Measurements from ENCODE around the gene RAVER1.
A peak's percentile ranks its signal among the peaks of the same experiment; 100 is the strongest.

Gene RAVER1

DNA sequence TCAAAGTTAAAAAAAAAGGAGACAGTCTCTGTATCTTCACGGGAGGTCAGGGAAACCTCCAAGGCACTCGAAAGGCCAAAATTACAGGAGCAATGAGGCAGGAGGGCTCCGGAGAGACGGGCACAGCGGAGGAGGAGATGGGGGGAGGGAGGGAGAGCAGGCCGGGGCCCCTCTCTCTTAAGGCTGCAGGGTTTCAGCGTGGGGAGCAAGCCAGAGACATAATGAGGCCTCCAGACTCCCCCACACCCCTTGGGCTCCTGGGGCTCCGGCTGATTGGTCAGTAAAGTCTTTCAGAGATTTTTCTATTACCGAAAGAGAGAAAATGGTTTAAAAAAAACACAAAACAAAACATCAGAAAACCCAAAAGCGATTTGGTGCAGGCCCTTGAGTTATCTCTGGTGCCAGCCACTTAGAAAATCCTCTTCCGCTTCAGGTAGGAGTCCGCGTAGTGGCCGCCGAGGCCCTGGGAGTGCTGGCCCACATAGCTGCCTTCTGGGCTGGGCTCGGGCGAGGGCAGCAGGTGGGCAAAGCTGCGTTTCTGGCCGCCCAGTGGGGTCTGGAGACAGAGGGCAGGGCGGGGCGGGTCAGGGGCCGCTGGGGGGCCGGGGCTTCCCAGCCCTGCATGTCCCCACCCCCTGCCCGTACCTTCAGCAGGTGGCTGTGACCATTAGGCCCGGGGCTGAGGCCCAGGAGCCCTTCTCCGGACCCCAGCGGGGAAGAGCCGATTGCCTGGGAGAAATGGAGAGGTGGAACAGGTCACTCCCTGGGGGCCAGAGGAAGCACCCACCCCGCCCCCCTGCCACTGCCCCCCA lies 16.1 kb downstream of the RAVER1 start:
- no peak for DNase-seq

DNA sequence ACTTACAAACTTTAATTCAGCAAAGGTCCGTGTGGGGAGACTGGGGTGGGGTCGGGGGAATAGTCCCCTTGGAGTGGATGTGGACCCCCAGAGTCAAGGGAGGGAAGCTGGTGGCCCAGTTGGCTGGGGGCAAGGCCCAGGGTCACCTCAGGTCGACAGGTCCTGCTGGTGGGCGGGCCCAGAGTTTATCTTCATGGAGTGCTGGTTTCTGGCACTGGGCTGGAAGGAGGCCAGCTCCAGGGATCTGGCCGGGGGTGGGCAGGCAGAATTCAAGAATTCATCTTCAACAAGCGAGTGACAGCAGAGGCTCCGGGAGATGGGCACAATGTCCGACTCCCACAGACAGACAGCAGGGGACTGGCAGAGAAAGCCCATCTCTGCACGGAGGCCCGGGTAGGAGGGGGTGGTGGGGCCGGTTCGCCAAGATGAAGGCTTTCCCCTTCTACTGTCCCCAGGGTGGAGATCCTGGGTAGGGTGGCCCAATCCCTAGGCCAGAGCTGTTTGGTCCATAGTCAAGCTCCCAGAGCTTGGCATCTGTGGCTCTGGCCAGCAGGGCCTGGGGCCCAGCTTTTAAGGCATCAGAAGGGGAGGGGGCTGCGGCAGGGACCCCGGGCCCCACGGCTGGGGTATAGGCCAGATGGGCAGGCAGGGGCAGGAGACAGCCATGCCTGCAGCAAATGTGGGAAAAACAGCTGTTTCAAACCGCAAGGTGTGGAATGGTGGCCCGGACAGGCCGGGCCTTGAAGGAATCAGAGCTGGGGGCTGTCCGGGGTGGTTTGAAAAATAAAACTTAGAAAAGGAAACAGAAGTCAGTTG lies 16.9 kb downstream of the RAVER1 start:
- DNase-seq = no peak

DNA sequence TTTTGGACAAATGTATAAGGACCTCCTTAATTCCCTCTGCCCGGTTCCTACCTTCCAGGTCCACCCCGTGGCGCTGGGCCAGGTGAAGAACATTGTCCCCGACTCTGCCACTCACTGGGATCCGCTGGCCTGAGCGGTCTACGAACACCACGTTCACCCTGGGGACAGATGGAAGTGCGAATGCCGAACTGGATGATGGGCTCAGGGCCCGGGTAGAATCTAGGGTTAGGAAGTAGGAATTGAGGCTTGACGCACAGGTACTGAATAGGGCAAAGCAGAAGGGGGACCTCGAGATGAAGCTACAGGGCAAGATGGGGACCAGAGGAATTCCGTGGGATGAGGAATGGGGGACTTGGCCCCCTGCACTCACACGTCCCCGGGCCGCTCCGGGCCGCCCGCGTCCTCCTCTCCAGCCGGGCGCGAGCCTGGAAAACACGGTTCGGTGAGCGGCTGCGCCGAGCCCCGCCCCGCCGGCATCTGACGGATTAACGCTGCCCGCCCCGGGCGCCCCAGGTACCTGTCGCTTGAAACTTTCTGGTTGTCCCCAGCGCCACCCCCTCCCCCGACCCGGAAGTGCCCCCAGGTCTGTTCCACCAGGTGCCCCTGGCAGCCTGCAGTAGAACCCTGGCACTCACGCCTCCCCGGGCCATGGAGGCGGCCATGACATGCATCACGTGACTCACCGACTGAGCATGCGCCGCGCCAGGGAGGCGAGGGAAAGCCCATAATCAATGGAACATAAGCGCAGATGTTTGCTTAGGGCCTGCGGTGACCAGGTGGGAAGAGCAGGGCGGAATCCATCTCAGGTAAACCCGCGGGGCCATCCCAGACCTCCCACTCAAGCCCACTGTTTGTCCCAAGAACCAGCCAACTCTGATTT lies 17.8 kb downstream of the RAVER1 start, which contains the start of gene FDX2:
Gene FDX2, minus strand, starts transcription at position 681 of the 880 bp plus-strand sequence. Its CDS starts 19 bp downstream, at position 662.
- peak; percentile 97 for DNase-seq

DNA sequence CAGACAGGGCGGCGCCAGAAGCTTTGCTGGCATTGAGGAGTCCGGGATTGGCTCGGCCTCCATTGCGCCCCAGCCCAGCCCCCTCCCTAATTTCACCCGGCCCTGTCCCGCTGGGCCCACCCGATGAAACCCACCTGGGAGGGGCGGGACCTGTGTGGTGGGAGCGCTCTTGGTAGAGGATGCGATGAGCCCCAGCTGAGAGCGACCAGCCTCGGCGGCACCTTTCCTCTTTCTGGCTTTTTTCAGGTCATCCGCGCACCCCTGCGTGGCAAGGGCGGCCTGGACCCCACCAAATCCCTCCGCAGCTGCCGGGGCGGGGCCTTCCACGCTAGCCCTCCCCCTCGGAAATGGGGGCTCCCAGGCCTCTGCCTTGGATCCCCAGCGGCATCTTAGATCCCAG lies 23.9 kb downstream of the RAVER1 start, which contains the start of gene ZGLP1:
Gene ZGLP1, minus strand, starts transcription at position 393 of the 400 bp plus-strand sequence.
- no peak for DNase-seq

DNA sequence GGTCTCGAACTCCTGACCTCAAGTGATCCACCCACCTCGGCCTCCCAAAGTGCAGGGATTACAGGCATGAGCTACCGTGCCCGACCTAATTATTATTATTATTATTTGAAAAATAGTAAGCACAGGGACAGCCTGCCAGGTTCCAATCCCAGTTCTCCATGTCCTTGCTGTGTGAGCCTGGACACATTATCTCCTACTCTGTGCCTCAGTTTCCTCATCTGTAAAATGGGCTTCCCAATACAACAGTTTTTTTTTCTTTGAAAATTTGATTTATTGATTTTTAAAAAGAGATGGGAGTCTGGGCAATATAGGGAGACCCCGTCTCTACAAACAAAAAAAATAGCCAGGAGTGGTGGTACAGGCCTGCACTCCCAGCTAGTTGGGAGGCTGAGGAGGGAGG lies 27.0 kb downstream of the RAVER1 start:
- no peak for DNase-seq

DNA sequence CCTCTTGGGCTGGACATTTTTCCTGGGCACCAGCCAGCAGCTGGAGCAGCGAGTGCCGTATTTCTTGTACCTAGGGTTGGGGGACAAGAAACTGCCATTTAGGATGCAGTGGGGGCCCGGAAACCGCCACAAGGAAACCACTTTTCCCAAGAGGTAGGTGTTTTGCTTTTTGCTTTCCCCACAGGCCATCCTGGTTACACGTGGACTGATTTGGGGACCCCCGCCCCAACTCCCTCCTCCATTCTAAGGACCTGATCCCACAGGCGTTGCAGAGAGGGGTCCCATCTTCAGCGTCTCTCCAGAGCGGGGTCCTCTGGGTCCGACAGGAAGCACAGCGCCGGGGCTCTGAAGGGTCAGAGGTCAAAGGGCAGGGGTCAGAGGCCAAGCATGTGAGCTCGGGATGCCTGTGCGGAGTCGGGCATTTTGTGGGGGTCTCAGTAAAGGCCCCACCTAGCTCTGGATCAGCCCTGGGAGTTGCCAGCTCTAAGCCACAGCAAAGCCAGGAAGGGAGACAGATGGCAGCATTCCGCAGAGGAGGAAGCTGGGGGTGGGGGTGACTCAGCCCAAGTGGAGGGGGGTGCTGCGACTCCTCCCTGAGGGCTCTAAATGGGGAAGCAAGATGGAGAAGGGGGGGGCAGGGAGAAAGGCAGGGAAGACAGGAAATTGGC lies 28.1 kb downstream of the RAVER1 start:
- DNase-seq = no peak

DNA sequence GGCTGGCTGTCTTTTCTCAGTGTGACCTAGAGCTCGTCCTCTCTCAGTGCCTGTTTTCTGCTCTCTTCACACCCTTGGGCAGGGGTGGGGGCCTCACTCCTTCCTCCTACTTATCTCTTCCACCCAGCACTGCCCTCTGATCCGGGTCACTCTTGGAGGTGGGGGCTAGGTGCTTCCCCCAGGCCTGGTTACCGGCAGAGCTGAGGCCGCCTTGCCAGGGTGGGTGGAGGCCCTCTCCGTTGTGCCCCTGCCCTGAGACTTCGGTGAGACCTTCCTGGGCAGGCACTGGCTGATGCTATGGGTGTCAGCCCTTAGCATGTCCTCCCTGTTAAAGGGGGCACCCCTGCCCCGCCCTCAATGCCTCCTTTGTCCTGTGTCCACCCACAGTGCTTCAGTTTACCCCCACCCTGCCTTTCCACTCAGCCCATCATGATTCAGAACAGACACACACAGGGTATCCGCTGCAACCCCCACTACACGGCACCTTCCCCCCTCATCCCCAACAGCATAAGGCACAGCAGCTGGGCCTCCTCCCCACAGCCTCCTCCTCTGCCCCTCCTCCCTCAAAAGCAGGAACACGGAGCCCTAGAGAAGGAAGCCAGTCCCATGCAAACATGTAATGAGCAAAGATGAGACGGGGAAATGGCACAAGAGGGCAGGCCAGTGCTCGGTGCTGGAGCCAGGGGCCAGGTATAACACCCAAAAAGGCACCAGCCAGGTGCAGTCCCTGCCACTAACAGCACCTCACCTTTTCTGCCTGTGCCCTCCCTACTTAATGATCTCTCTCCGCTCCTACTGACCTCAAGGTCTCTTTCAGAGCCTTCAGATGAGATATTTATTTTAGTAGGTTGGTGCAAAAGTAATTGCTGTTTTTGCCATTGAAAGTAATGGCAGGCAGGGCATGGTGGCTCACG lies 33.5 kb downstream of the RAVER1 start:
- DNase-seq = no peak

DNA sequence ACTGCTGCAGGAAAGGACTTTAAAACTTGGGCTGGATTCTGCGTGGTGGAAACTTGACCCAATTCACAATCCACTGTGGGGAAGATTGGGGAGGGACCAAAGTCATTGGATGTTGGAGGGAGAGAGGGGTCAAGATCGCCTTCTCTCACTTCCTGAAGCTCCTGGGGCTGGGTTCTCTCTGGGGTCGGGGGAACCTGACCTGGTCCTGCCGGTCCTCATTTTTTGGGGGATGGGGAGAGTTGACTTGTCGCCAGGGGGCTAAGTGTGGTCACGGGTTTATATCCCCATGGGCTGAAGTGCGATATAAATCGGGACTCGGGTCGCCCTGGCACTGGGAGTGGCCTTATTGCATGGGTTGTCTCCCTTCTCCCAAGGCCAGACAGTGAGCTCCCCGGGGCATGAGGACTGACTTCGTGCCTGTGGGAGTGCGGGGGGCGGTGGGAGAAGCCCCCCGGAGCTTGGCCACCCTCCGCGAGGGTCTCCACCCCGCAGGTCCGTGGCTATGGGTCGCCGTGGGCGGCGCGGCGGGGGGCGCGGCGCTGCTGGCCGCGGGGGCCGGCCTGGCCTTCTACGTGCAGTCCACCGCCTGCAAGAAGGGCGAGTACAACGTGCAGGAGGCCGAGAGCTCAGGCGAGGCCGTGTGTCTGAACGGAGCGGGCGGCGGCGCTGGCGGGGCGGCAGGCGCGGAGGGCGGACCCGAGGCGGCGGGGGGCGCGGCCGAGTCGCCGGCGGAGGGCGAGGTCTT lies 37.3 kb downstream of the RAVER1 start:
- no peak for DNase-seq

DNA sequence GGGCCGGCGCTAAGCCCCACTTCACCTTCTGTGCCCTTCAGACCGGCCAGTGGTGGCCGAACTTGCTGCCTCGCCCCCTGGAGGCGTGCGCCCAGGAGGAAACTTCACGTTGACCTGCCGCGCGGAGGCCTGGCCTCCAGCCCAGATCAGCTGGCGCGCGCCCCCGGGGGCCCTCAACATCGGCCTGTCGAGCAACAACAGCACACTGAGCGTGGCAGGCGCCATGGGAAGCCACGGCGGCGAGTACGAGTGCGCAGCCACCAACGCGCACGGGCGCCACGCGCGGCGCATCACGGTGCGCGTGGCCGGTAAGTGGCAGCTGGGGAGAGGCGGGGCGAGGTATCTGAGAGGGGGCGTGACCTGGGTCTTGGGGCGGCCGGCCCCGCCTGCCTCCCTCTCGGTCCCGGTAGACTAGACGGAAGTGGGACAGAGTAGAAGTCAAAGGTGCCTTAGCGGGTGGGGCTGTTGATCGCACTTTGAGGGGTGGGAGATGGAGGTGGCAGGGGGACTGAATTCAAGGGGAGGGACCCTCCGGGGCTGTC lies 38.0 kb downstream of the RAVER1 start:
- peak; percentile 70 for DNase-seq

DNA sequence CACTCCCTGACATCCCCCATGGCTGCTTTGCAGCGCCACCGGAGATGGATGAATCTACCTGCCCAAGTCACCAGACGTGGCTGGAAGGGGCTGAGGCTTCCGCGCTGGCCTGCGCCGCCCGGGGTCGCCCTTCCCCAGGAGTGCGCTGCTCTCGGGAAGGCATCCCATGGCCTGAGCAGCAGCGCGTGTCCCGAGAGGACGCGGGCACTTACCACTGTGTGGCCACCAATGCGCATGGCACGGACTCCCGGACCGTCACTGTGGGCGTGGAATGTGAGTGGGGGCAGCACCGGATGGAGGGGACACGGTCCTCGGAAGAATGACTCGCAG lies 39.0 kb downstream of the RAVER1 start:
- DNase-seq = no peak

DNA sequence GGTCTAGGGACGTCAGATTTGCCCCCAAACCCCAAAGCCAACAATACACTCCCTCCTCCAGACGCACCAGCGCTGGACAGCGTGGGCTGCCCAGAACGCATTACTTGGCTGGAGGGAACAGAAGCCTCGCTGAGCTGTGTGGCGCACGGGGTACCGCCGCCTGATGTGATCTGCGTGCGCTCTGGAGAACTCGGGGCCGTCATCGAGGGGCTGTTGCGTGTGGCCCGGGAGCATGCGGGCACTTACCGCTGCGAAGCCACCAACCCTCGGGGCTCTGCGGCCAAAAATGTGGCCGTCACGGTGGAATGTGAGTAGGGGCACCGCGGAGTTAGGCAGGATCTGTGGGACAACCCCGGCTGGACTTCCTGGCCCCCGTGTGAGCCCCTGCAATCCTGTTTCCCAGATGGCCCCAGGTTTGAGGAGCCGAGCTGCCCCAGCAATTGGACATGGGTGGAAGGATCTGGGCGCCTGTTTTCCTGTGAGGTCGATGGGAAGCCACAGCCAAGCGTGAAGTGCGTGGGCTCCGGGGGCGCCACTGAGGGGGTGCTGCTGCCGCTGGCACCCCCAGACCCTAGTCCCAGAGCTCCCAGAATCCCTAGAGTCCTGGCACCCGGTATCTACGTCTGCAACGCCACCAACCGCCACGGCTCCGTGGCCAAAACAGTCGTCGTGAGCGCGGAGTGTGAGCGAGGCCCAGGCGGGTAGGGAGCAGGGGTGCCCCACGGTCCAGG lies 39.5 kb downstream of the RAVER1 start:
- no peak for DNase-seq

DNA sequence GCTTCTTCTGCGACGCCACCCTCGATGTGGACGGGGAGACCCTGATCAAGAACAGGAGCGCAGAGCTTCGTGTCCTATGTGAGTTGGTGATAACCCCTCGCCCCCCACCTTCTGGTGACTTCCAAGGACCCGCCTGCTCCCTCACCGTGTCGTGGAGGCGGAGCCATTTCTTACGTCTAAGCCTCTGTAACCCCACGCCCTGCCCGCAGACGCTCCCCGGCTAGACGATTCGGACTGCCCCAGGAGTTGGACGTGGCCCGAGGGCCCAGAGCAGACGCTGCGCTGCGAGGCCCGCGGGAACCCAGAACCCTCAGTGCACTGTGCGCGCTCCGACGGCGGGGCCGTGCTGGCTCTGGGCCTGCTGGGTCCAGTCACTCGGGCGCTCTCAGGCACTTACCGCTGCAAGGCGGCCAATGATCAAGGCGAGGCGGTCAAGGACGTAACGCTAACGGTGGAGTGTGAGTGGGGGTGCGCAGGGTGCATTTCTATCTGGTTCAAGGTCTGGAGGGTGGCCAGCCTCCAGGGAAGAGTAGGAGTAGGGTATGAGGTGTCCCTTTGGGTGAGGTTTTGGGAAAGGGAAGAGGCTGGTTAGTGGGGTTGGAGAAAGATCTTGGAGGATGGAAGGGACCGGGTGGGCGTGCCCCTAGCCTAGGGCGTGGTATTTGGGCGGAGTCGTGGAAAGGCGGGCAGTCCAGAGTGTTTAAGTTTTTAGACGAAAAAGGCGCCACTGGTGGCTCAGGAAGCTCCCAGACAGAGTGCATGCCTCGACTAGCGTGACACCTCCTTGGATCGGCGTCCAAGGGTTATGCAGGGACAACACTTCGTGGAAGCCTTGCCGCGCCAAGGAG lies 40.3 kb downstream of the RAVER1 start:
- no peak for DNase-seq

DNA sequence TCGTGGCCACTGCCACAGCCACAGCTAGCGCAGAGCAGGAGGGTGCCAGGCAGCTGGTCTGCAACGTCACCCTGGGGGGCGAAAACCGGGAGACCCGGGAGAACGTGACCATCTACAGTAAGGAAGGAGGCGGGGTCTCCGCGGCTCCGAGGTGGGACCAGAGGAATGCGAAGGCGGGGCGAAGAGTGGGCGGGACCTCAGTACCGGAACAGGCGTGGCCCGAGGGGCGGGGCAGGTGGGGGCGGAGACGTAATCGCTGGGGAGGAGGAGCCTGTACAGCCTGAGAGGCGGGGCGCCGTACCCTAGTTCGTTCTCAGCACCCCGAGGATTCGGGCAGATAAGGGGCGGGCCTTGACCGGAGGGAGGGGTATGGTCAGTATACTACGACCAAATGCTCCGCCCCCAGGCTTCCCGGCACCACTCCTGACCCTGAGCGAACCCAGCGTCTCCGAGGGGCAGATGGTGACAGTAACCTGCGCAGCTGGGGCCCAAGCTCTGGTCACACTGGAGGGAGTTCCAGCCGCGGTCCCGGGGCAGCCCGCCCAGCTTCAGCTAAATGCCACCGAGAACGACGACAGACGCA lies 41.0 kb downstream of the RAVER1 start:
- peak; percentile 96 for DNase-seq

DNA sequence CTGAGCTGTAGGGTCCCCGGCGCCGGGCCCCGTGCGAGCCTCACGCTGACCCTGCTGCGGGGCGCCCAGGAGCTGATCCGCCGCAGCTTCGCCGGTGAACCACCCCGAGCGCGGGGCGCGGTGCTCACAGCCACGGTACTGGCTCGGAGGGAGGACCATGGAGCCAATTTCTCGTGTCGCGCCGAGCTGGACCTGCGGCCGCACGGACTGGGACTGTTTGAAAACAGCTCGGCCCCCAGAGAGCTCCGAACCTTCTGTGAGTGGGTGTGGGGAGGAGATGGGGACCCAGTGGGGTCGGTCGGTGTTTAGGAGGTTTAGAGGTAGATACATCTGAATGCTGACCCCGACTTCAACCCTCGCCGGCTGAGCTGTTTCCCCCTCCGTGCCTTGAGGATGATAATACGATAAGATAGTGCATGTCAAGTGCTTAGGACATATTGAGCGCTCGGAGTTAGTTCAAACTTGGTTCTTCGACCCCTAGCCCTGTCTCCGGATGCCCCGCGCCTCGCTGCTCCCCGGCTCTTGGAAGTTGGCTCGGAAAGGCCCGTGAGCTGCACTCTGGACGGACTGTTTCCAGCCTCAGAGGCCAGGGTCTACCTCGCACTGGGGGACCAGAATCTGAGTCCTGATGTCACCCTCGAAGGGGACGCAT lies 41.6 kb downstream of the RAVER1 start:
- DNase-seq = no peak

DNA sequence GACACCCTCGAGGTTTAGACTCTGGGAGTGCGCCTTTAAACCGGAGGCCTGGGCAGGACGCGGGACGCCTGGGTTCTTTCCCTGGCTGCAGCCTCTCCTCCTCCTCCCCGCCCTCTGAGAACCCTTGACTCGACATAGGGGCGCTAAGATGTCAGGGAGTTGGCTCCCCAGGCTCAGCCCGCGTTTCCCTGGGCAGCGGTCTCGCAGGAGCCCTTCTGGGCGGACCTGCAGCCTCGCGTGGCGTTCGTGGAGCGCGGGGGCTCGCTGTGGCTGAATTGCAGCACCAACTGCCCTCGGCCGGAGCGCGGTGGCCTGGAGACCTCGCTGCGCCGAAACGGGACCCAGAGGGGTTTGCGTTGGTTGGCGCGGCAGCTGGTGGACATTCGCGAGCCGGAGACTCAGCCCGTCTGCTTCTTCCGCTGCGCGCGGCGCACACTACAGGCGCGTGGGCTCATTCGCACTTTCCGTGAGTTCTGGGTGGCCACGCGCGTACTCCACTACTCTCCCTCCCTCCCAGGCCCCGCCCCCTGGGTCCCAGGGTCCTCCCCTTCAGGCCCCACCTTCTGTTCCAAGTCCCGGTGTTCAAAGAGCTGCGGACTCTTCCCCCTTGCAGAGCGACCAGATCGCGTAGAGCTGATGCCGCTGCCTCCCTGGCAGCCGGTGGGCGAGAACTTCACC lies 42.3 kb downstream of the RAVER1 start:
- peak; percentile 81 for DNase-seq

DNA sequence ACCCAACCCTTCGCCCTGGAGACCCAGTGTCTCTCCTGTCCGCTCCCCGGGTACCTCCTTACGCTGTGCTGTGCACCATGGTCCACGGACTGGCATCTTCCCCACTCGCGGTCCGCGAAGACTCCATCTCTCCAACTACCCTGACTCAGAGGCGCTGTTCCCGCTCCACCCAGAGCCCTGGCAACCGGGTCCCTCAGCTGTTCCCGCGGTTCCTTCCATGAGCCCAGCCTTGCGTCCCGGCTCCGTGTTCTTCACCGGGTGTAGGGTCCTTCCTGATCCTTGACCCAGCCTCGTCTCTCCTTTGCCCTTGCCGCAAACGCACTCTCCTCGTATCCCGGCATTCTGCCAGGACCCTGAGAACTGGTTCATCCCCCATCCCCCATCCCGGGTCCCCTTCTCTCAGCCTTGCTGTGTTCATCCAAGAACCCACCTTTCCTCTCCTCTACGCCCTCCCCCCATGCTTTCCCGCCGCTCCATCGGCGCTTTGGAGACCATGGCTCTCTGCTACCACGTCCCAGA lies 42.9 kb downstream of the RAVER1 start:
- DNase-seq = peak; percentile 41

DNA sequence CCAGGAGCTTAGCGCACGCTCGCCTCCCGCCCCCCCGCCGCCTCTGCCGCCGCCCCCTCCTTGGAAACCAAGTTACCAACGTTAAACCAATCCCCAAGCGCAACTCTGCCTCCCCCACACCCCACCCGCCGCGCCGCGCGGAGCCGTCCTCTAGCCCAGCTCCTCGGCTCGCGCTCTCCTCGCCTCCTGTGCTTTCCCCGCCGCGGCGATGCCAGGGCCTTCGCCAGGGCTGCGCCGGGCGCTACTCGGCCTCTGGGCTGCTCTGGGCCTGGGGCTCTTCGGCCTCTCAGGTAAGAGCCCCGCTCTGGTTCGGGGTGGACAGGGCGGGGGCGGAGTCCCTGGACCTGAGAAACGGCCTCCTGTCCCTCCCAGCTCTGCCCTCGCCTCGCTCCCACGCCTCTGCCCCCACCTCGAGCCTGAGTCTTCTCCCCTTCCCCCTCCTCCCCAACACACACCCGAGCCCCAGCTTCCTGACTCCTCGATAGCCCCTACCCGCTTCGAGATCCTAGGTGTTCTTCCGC lies 43.4 kb downstream of the RAVER1 start, which contains the start of gene ICAM5:
Gene ICAM5, plus strand, starts transcription at position 117 of the 521 bp plus-strand sequence. Its CDS starts 92 bp downstream, at position 209.
- peak; percentile 67 for DNase-seq

Data from stimulated activated CD8-positive, alpha-beta memory T cell treated with anti-CD3 and anti-CD28 coated beads, Interleukin-4, amount 100 ng/mL, for 48 hours (primary cell).